Stimulated activated CD8-positive, alpha-beta memory T cell treated with anti-CD3 and anti-CD28 coated beads, Interleukin-7, amount 100 ng/mL, for 4 hours (primary cell): ENCODE results near the gene RCOR3.
"Not testable (repeated sequence)": the region's sequence is repeated elsewhere in the genome, so short reads cannot be mapped to it uniquely, and the experiment has no call there.

Source experiments
- DNase-seq, 2 donors: peaks; one replicate each; pipeline ENCODE4 v3.0.0-alpha.2; 2020; ENCODE audit warnings: low read depth in 2 of 2

Gene RCOR3

GRCh38 chr1:211260141-211261107 is 1.3 kb downstream of the RCOR3 start:
- DNase-seq: peak; percentile 40 to 43

GRCh38 chr1:211261229-211261628 is 2.1 kb downstream of the RCOR3 start:
- no peak for DNase-seq

DNA sequence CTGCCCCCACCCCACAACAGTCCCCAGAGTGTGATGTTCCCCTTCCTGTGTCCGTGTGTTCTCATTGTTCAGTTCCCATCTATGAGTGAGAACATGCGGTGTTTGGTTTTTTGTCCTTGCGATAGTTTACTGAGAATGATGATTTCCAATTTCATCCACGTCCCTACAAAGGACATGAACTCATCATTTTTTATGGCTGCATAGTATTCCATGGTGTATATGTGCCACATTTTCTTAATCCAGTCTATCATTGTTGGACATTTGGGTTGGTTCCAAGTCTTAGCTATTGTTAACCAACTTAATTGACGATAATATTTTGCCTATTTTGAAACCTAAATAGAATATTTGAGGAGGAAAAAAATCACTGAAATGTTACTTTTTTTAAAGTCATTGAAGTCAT is 3.9 kb downstream of the RCOR3 start:
- not testable (repeated sequence) for DNase-seq

DNA sequence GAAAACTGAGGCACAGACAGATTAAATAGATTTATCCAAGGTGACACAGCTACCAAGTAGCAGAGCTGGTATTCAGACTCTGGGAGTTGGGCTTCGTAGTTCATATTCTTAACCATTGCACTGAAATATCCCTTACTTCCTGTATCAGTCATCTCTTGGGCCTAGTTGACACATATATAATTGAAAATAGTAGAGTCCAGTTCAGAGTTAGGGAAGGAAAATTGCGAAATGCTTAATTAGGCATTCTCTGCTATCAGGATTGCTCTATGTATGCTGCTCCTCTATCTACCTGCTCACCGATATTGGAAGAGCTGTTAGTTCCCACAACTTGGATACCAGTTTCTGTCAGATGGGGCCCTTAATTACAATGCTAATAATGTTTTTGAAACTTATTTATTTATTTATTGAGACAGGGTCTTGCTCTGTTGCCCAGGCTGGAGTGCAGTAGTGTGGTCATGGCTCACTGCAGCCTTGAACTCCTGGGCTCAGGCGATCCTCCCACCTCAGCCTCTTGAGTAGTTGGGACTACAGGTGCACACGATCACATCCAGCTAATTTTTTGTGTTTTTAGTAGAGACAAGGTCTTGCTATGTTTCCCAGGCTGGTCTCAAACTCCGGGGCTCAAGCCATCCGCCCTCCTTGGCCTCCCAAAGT is 8.2 kb downstream of the RCOR3 start:
- no peak for DNase-seq

DNA sequence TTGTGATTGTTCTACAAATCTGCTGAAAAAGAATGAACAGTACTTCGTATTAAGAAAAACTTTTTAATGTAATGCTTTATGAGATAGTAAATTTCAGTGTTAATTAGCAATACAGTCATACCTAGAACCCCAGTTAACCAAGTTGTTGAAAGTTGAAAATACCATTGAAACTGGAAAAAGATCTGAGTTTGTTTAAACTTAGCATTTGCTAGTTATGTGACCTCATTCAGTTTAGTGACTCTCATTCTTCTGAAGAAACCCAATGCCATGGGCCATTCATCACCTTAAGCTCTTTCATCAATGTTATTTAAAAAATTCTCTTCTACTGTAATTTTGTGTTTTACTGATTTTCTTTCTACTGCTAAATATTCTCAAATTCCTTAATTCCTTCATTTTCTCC is 20.2 kb downstream of the RCOR3 start:
- no peak for DNase-seq

GRCh38 chr1:211280910-211281309 is 21.7 kb downstream of the RCOR3 start:
- no peak for DNase-seq

DNA sequence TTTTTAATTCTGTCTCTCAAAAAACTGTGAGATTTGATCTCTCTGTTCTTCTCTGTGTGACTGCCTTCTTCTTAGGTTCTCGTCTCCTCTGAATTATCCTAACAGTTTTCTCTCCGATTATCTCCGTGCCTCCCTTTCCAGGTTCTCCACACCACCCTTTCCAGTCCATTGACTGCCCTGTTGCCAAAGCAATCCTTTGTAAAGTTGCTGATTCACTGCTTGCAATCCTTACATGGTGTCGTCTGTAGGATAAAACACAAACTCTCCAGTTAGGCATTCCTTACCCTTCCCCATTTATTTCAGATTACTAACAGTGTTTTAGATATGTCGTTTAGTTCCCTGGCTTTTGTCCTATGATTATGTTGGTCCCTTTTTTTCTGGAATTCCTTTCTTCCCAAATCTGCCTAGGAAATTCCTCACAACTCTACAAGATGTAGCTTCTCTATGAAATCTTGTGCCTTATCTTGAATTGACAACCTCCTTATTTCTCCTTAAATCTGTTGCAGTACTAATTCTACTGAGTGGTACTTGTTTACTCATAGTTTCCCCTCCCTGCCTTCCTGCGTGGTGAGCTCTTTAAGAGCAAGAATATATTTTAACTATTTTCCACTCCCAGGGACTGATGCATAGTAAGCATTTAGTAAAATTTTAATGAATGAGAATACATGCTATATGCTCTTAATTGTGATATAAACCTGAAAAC is 22.3 kb downstream of the RCOR3 start:
- DNase-seq: no peak

DNA sequence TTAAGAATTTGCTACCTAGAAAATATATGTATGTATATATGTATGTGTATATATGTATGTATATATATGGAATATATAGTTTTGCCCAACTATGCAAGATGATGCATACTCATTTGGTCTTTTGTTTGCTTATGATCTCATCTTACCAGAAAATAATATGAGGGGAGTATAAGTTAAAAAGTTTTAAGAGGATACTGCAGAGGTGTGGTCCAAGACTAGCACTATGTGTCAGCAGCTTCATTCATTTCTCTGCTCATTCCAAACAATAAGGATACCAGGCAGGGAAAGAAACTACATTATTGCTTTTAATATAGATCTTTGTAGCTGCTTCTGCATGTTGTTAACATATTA is 22.8 kb downstream of the RCOR3 start:
- DNase-seq: no peak

DNA sequence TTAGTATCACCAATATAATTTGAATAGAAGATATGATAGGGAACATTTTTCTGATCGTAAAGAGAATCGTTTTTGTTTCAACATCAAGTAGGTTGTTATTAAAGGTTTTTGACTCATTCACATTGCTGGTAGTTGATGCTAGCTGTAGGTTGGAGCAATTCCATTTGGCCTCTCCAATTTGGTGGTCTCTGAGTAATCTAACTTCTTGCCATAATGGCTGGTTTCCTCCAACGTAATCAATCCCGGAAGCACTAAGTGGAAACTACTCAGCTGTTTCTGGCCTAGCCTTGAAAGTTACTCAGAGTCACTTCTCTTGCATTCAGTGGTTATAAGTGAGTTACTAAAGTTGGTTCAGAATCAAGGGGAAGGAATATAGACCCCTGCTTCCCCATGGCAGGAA is 26.0 kb downstream of the RCOR3 start:
- DNase-seq: no peak

DNA sequence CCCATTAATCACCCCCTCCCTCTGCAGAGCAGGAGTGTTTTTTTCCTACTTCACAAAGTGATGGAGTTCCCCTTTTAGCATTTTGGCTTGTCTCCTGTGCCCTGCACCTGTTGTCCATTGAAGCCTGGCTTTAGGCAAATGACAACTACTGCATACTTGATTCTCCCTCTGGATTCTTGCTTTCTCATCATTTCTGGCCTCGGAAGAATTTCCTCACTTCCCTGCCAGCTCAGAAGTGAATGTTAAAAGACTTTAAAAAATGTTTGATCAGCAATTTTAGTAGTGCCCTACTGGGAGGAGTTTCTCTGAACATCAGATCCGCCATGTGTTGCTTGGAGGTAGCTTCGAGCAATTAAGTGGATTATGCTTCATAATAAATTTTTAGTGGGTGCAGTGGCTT is 28.1 kb downstream of the RCOR3 start:
- DNase-seq: no peak

DNA sequence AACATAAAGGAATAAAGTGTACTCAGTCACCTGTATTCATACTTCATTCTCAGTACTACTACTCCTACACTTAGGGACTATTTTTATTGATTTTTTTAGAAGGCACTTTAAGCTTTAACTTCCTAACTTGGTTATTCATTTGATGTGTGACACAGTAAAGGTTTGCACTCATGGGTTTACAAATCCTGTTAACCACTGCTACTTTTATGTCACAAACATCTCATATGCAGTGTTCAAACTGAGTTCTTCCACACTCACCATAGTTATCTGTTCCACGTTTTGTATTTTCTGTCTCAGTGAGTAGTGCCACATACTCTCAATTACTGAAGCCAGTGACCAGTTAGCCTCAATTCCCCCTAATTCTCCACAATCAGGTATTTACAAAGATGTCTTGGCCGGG is 33.2 kb downstream of the RCOR3 start:
- DNase-seq: no peak

GRCh38 chr1:211296396-211296795 is 37.2 kb downstream of the RCOR3 start:
- DNase-seq: no peak

- DNase-seq: no peak
Measured at GRCh38 chr1:211305044-211305443, 45.9 kb downstream of the RCOR3 start.

DNA sequence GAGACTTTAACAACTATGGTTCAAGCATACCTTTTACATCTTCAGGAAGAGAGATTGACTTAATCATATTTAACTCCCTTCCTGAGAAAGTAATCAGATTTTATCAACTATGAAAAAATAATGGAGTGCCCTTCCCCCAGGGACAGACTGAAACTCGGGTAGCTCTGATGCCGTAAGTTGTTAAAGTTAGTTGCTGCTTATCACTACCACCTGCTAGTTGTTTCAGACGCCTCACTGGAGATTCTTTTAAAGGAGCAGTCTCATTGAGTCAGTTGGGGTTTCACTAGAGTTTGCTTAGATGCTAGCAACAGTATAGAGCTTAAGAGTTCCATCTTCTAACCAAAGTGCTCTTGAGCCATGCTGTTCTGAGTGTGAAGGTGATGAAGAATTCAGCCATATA is 50.5 kb downstream of the RCOR3 start:
- no peak for DNase-seq

GRCh38 chr1:211313392-211313791 is 54.2 kb downstream of the RCOR3 start:
- DNase-seq: no peak

GRCh38 chr1:211318576-211319280 is 59.6 kb downstream of the RCOR3 start:
- no peak for DNase-seq

- no peak for DNase-seq
Measured at GRCh38 chr1:211319892-211320291, 60.7 kb downstream of the RCOR3 start.

- no peak for DNase-seq
Measured at GRCh38 chr1:211320980-211321379, 61.8 kb downstream of the RCOR3 start.

DNA sequence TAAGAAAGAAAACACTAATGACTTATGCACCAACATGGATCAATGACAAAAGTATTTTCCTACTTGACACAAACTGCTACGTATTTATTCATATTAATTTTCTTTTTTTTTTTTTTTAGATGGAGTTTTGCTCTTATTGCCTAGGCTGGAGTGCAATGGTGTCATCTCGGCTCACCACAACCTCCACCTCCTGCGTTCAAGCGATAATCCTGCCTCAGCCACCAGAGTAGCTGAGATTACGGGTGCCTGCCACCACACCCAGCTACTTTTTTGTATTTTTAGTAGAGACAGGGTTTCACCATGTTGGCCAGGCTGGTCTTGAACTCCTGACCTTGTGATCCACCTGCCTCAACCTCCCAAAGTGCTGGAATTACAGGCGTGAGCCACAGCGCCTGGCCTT is 62.5 kb downstream of the RCOR3 start:
- not testable (repeated sequence) for DNase-seq

- peak; percentile 47 to 63 for DNase-seq
Measured at GRCh38 chr1:211323156-211324063, 64.2 kb downstream of the RCOR3 start.
